Smooth muscle cell (in vitro differentiated cells): Measurements from ENCODE around the gene UBE2F. TPM values are rescaled to one million over a fixed set of nuclear protein-coding genes. Genes with fewer than 3 reads are reported as not detected.

Source experiments
- DNase-seq: peaks from one replicate; lab custom pipeline; 2025; ENCODE audit not compliant: unreplicated experiment; lab: John Stamatoyannopoulos, UW
- H2AFZ ChIP-seq: fragments of 200-600 bp; sonication (generic); 2 replicates; pipeline ENCODE4 v1.6.0; 2016; ENCODE audit warnings: antibody characterized with exemption, low read depth, mild to moderate bottlenecking
- H3F3A ChIP-seq: fragments of 200-600 bp; sonication (generic); 2 replicates; pipeline ENCODE4 v1.6.0; 2017; ENCODE audit warnings: antibody characterized with exemption, low read depth
- H3K27ac ChIP-seq: fragments of 200-600 bp; sonication (generic); 2 replicates; pipeline ENCODE4 v1.5.1; 2016; ENCODE audit warnings: low read depth, mild to moderate bottlenecking
- H3K27me3 ChIP-seq: fragments of 200-600 bp; sonication (generic); 2 replicates; pipeline ENCODE4 v1.6.1; 2016; ENCODE audit warnings: low read depth, mild to moderate bottlenecking
- H3K36me3 ChIP-seq: fragments of 200-600 bp; sonication (generic); 2 replicates; pipeline ENCODE4 v1.5.1; 2016; ENCODE audit warnings: low read depth
- H3K4me1 ChIP-seq: fragments of 200-600 bp; sonication (generic); 2 replicates; pipeline ENCODE4 v1.5.1; 2016; ENCODE audit warnings: low read depth
- H3K4me2 ChIP-seq: fragments of 200-600 bp; sonication (generic); 2 replicates; pipeline ENCODE4 v1.6.0; 2016; ENCODE audit warnings: mild to moderate bottlenecking
- H3K4me3 ChIP-seq: fragments of 200-600 bp; sonication (generic); 2 replicates; pipeline ENCODE4 v1.5.1; 2016; ENCODE audit warnings: mild to moderate bottlenecking
- H3K79me2 ChIP-seq: fragments of 200-600 bp; sonication (generic); 2 replicates; pipeline ENCODE4 v1.6.0; 2016; ENCODE audit warnings: low read depth, mild to moderate bottlenecking
- H3K9ac ChIP-seq: fragments of 200-600 bp; sonication (generic); 2 replicates; pipeline ENCODE4 v1.6.0; 2016; ENCODE audit warnings: low read depth
- H3K9me3 ChIP-seq: fragments of 200-600 bp; sonication (generic); replicated peaks from 2 replicates; pipeline ENCODE4 v1.5.1; 2016; ENCODE audit warnings: low read depth
- H4K20me1 ChIP-seq: fragments of 200-600 bp; sonication (generic); 2 replicates; pipeline ENCODE4 v1.6.0; 2016; ENCODE audit warnings: low read depth
- WGBS: methylation state at CpG from one replicate; pipeline ENCODE4 v1.1.7; 2016; ENCODE audit warnings: low lambda C conversion rate; 5-methylcytosine and 5-hydroxymethylcytosine counted together
- polyA plus RNA-seq: library from polyadenylated mRNA; unstranded; fragments of >200 nt; fragmentation: Nextera tagmentation; extraction: Ambion mirVana; gene quantifications from 2 replicates; pipeline ENCODE4 v1.2.1, GENCODE V29; 2016
- total RNA-seq: library from RNA; depleted of rRNA; stranded (reverse); fragments of >200 nt; gene quantifications from 2 replicates; pipeline ENCODE4 v1.2.3, GENCODE V29; 2014
- TF ChIP-seq, protein P1 (sequence below): fragments of 200-600 bp; sonication (generic); IDR thresholded peaks from 2 replicates; pipeline ENCODE4 v1.5.1; 2017; ENCODE audit warnings: borderline replicate concordance, mild to moderate bottlenecking, antibody characterized with exemption; ENCODE audit not compliant: insufficient read depth, poor library complexity, severe bottlenecking

UBE2F gene
- total and polyA plus RNA-seq, 2 experiments from 2014 or later, result 52.5 to 94.8 TPM

- Histone ChIP-seq H3K27ac (no peak overlapping the region), H3K79me2 (no peaks in the 10 kb centered on the region), H3K9ac (no peak overlapping the region), H4K20me1 (peaks cover 81% of the 10 kb centered on the region), H3K4me1 (no peaks in the 10 kb centered on the region), H3K36me3 (no peaks in the 10 kb centered on the region), H2AFZ (no peak overlapping the region), H3F3A (no peaks in the 10 kb centered on the region), H3K9me3 (no peaks in the 10 kb centered on the region), H3K4me2 (no peak overlapping the region), H3K4me3 (no peak overlapping the region), H3K27me3 (no peaks in the 10 kb centered on the region)
- 93% methylated on average over 8 of the region's 8 CpGs for WGBS
- DNase-seq, result no peak
- TF ChIP-seq, protein P1, sequence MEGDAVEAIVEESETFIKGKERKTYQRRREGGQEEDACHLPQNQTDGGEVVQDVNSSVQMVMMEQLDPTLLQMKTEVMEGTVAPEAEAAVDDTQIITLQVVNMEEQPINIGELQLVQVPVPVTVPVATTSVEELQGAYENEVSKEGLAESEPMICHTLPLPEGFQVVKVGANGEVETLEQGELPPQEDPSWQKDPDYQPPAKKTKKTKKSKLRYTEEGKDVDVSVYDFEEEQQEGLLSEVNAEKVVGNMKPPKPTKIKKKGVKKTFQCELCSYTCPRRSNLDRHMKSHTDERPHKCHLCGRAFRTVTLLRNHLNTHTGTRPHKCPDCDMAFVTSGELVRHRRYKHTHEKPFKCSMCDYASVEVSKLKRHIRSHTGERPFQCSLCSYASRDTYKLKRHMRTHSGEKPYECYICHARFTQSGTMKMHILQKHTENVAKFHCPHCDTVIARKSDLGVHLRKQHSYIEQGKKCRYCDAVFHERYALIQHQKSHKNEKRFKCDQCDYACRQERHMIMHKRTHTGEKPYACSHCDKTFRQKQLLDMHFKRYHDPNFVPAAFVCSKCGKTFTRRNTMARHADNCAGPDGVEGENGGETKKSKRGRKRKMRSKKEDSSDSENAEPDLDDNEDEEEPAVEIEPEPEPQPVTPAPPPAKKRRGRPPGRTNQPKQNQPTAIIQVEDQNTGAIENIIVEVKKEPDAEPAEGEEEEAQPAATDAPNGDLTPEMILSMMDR, result no peak
These were observed 49.7 kb downstream of the UBE2F start for GRCh38 chr2:238016526-238016925.

DNA sequence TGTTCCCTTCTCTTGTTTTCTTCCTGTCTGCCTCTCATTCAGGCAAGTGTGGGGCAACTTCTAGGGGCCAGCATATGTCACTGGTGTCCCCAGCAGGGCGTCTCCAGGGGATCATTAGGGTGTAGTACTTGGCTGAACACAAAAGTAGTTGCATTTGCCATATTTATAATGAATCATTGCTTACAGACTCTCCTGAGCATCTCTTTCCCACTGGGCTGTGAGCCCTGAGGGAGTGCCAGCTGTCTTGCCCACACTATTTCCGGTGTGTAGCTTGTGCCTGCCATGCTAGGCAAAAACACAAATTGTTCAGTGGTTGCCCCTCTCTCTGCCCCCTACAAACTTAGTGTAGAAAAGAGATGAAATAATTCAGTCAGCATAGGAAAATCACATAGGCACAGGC is 53.1 kb downstream of the UBE2F start:
- no peak for DNase-seq
- H3K27ac ChIP-seq, result no peak overlapping the region
- WGBS, result 96% methylated on average over 2 of the region's 2 CpGs

DNA sequence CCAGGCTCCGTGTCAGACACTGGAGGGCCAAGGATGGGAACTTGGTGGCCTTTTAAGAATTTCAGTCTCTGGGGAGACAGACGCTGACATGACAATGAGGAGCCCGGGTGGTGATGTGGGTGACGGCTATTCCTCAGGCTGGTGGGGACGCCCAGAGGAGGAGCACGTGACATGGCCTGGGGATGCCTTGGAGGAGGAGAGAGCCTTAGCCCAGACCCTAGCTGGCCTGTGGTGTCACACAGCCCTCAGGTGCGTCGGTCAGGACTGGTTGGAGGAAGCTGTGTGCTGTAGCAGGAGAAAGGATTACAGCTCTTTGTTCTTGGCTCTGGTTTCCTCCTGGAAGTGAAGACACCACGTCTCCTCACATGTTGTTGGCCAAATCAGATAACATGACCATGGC is 54.0 kb downstream of the UBE2F start:
- Histone ChIP-seq H3K36me3 (no peaks in the 10 kb centered on the region), H3K79me2 (no peaks in the 10 kb centered on the region), H3K27me3 (no peaks in the 10 kb centered on the region), H3K4me3 (no peak overlapping the region), H3K27ac (no peak overlapping the region), H3K4me1 (no peaks in the 10 kb centered on the region), H3K9ac (no peak overlapping the region), H2AFZ (no peak overlapping the region), H4K20me1 (peaks cover 67% of the 10 kb centered on the region), H3K4me2 (no peak overlapping the region), H3K9me3 (no peaks in the 10 kb centered on the region), H3F3A (no peaks in the 10 kb centered on the region)
- no peak for DNase-seq
- TF ChIP-seq, protein P1, result no peak
- WGBS, result 97% methylated on average over 9 of the region's 9 CpGs

More for the DNA sequence above, 53.1 kb downstream of the UBE2F start:
- Histone ChIP-seq H3K36me3 (no peaks in the 10 kb centered on the region), H2AFZ (no peak overlapping the region), H4K20me1 (peaks cover 67% of the 10 kb centered on the region), H3K9ac (no peak overlapping the region), H3K4me1 (no peaks in the 10 kb centered on the region), H3K9me3 (no peaks in the 10 kb centered on the region), H3K79me2 (no peaks in the 10 kb centered on the region), H3K4me3 (no peak overlapping the region), H3F3A (no peaks in the 10 kb centered on the region), H3K27me3 (no peaks in the 10 kb centered on the region), H3K4me2 (no peak overlapping the region)
- TF ChIP-seq, protein P1, result no peak

DNA sequence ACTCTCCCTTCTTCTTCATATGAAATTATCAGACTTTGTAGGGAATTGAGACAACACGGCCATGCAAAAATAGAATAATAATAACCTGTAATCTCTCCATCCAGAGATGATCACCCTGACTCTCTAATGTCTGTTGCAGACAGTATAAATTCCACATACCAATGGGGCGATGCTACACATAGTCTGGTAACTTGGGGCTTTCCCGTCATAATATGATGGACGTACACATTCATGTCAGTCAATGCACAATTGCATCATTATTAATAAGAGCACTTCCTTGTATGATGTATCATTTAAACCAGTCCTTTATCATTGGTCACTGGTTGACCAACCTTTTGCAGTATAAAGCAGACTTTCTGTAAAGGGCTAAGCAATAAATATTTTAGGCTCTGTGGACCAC is 54.5 kb downstream of the UBE2F start:
- Histone ChIP-seq H3K4me1 (no peaks in the 10 kb centered on the region), H3K4me2 (no peak overlapping the region), H3K27me3 (no peaks in the 10 kb centered on the region), H3K9ac (no peak overlapping the region), H3K27ac (no peak overlapping the region), H3K36me3 (no peaks in the 10 kb centered on the region), H3K9me3 (no peaks in the 10 kb centered on the region), H2AFZ (no peak overlapping the region), H3K79me2 (no peaks in the 10 kb centered on the region), H4K20me1 (peaks cover 64% of the 10 kb centered on the region), H3K4me3 (no peak overlapping the region), H3F3A (no peaks in the 10 kb centered on the region)
- TF ChIP-seq, protein P1, result no peak
- WGBS, result 81% methylated on average over 4 of the region's 4 CpGs
- no peak for DNase-seq
